ENCODE data around the gene UBE4B.

UBE4B gene

GRCh38 chr1:10228528-10228927, 195.8 kb downstream of the UBE4B start:
- H3K4me1 ChIP-seq = no peaks in the 10 kb centered on the region
- H3K4me3 ChIP-seq (ENCODE audit: low read depth, low read length) = no peak overlapping the region

GRCh38 chr1:10229903-10230302, 197.1 kb downstream of the UBE4B start:
- no peak overlapping the region for H3K27ac ChIP-seq
- H3K9ac ChIP-seq = no peak overlapping the region
- H2AFZ ChIP-seq = no peak overlapping the region
- no peak for TF ChIP-seq CTCF (IDR thresholded peaks at IDR 0.05)
- H3K27me3 ChIP-seq (ENCODE audit: control insufficient read depth, insufficient read depth, low read length) = no peaks in the 10 kb centered on the region
- H3K36me3 ChIP-seq (ENCODE audit: control insufficient read depth, insufficient read depth, low read length) = no peaks in the 10 kb centered on the region
- H3K4me2 ChIP-seq (ENCODE audit: low read length) = no peak overlapping the region
- H3K79me2 ChIP-seq = peaks cover 17% of the 10 kb centered on the region
- no peaks in the 10 kb centered on the region for H3K9me3 ChIP-seq (ENCODE audit: control insufficient read depth, low read length)
- H3K4me1 ChIP-seq = no peaks in the 10 kb centered on the region
- H3K4me3 ChIP-seq (ENCODE audit: low read depth, low read length) = no peak overlapping the region

More at GRCh38 chr1:10228528-10228927, 195.8 kb downstream of the UBE4B start:
- Histone ChIP-seq H3K9ac (no peak overlapping the region), H3K9me3 (ENCODE audit: control insufficient read depth, low read length) (no peaks in the 10 kb centered on the region), H2AFZ (no peak overlapping the region), H3K4me2 (ENCODE audit: low read length) (no peak overlapping the region), H3K79me2 (peaks cover 23% of the 10 kb centered on the region), H3K27ac (no peak overlapping the region), H3K27me3 (ENCODE audit: control insufficient read depth, insufficient read depth, low read length) (no peaks in the 10 kb centered on the region), H3K36me3 (ENCODE audit: control insufficient read depth, insufficient read depth, low read length) (no peaks in the 10 kb centered on the region)
- no peak for TF ChIP-seq CTCF (IDR thresholded peaks at IDR 0.05)
